Uterus (tissue), 4 donors: ENCODE data around the gene ANKK1. TPM values are rescaled to one million over a fixed set of nuclear protein-coding genes. Genes with fewer than 3 reads are reported as not detected.

Experiments used
- DNase-seq, 2 donors: peaks; one replicate each; pipeline ENCODE4 v3.0.0-alpha.2; 2019 to 2020
- H3K27ac ChIP-seq, 2 donors: fragments of 200-600 bp; sonication (generic); 1 replicate in 1 of 2; 2 replicates in 1 of 2; pipeline ENCODE4 v1.5.1; 2016 to 2018
- H3K27me3 ChIP-seq, 2 donors: fragments of 200-600 bp; sonication (generic); one replicate each; pipeline ENCODE4 v1.5.1; 2018 to 2019; ENCODE audit warnings: control low read depth in 1 of 2
- H3K36me3 ChIP-seq, 2 donors: fragments of 200-600 bp; sonication (generic); one replicate each; pipeline ENCODE4 v1.5.1; 2019; ENCODE audit warnings: control low read depth in 1 of 2
- H3K4me1 ChIP-seq, 2 donors: fragments of 200-600 bp; sonication (generic); one replicate each; pipeline ENCODE4 v1.5.1; 2018 to 2019; ENCODE audit warnings: control low read depth in 1 of 2
- H3K4me3 ChIP-seq, 2 donors: fragments of 200-600 bp; sonication (generic); 1 replicate in 1 of 2; 2 replicates in 1 of 2; pipeline ENCODE4 v1.5.1; 2018 to 2019; ENCODE audit warnings: mild to moderate bottlenecking in 1 of 2
- H3K9me3 ChIP-seq, 2 donors: fragments of 200-600 bp; sonication (generic); one replicate each; pipeline ENCODE4 v1.5.1; 2019; ENCODE audit warnings: control low read depth in 1 of 2
- POLR2A ChIP-seq, 2 donors: fragments of 450-650 bp; IDR thresholded peaks; one replicate each; pipeline ENCODE4 v1.6.1; 2016; ENCODE audit warnings: antibody characterized with exemption in 2 of 2, mild to moderate bottlenecking in 1 of 2, moderate library complexity in 1 of 2
- intact Hi-C: fragments of 100-400 bp; cut with DNase I; formaldehyde crosslinking; loops from one replicate; pipeline ENCODE4 v1.15.1; 2023; ENCODE audit warnings: low total_unique reads
- total RNA-seq, 4 donors: library from RNA; depleted of rRNA in 3 of 4; stranded (reverse); fragments of >200 nt in 3 of 4; gene quantifications; one replicate each; pipeline versions ENCODE4 v1.1.0 to v1.2.4, GENCODE V29; 2014 to 2023
- TF ChIP-seq, protein P1 (sequence below), 4 experiments: fragments of 200-600 bp in 2 of 4; fragments of 450-650 bp in 2 of 4; sonication (generic) in 2 of 4; IDR thresholded peaks; one replicate each; pipeline ENCODE4 v1.5.1; 2016 to 2019; ENCODE audit warnings: antibody characterized with exemption in 4 of 4, mild to moderate bottlenecking in 2 of 4, moderate library complexity in 1 of 4
- donor health status: DM: yes; HTN: yes; CAD: no.

ANKK1 gene
- total RNA-seq, 4 donors from 2014 or later = 0.41 to 1.0 TPM; not detected in 2

GRCh38 chr11:113345978-113346377 lies 41.6 kb upstream of the ANKK1 start:
- intact Hi-C loops = no loop called here
- DNase-seq = no peak

GRCh38 chr11:113349528-113349927 lies 38.1 kb upstream of the ANKK1 start:
- no peak for TF ChIP-seq POLR2A (IDR thresholded peaks at IDR 0.05)
- TF ChIP-seq, protein P1, sequence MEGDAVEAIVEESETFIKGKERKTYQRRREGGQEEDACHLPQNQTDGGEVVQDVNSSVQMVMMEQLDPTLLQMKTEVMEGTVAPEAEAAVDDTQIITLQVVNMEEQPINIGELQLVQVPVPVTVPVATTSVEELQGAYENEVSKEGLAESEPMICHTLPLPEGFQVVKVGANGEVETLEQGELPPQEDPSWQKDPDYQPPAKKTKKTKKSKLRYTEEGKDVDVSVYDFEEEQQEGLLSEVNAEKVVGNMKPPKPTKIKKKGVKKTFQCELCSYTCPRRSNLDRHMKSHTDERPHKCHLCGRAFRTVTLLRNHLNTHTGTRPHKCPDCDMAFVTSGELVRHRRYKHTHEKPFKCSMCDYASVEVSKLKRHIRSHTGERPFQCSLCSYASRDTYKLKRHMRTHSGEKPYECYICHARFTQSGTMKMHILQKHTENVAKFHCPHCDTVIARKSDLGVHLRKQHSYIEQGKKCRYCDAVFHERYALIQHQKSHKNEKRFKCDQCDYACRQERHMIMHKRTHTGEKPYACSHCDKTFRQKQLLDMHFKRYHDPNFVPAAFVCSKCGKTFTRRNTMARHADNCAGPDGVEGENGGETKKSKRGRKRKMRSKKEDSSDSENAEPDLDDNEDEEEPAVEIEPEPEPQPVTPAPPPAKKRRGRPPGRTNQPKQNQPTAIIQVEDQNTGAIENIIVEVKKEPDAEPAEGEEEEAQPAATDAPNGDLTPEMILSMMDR (IDR thresholded peaks at IDR 0.05) = no peak
- Histone ChIP-seq H3K27ac (no peak overlapping the region), H3K27me3 (no peaks in the 10 kb centered on the region), H3K4me3 (no peak overlapping the region), H3K9me3 (no peaks in the 10 kb centered on the region), H3K36me3 (no peaks in the 10 kb centered on the region), H3K4me1 (no peaks in the 10 kb centered on the region)
- no peak for DNase-seq
- intact Hi-C loops = no loop called here

More at GRCh38 chr11:113345978-113346377, 41.6 kb upstream of the ANKK1 start:
- Histone ChIP-seq H3K27ac (no peak overlapping the region), H3K36me3 (no peaks in the 10 kb centered on the region), H3K27me3 (no peaks in the 10 kb centered on the region), H3K4me1 (no peaks in the 10 kb centered on the region), H3K4me3 (no peak overlapping the region), H3K9me3 (no peaks in the 10 kb centered on the region)
- TF ChIP-seq, protein P1 (IDR thresholded peaks at IDR 0.05) = no peak
- no peak for TF ChIP-seq POLR2A (IDR thresholded peaks at IDR 0.05)

GRCh38 chr11:113350336-113351067 lies 37.1 kb upstream of the ANKK1 start:
- H3K4me1 ChIP-seq = no peaks in the 10 kb centered on the region
- H3K9me3 ChIP-seq = no peaks in the 10 kb centered on the region
- H3K36me3 ChIP-seq = no peaks in the 10 kb centered on the region
- TF ChIP-seq POLR2A (IDR thresholded peaks at IDR 0.05) = no peak
- TF ChIP-seq, protein P1 (IDR thresholded peaks at IDR 0.05) = no peak
- no peak overlapping the region for H3K4me3 ChIP-seq
- H3K27ac ChIP-seq = no peak overlapping the region
- DNase-seq = no peak
- H3K27me3 ChIP-seq = no peaks in the 10 kb centered on the region
- intact Hi-C loops = no loop called here

GRCh38 chr11:113351068-113351450 lies 36.5 kb upstream of the ANKK1 start:
- no peaks in the 10 kb centered on the region for H3K9me3 ChIP-seq
- no peak overlapping the region for H3K27ac ChIP-seq
- TF ChIP-seq POLR2A (IDR thresholded peaks at IDR 0.05) = no peak
- TF ChIP-seq, protein P1 (IDR thresholded peaks at IDR 0.05) = no peak
- no peaks in the 10 kb centered on the region for H3K27me3 ChIP-seq
- DNase-seq = no peak
- H3K4me1 ChIP-seq = no peaks in the 10 kb centered on the region
- no peak overlapping the region for H3K4me3 ChIP-seq
- intact Hi-C loops = no loop called here
- H3K36me3 ChIP-seq = no peaks in the 10 kb centered on the region

GRCh38 chr11:113351480-113351879 lies 36.1 kb upstream of the ANKK1 start:
- DNase-seq = no peak
- H3K4me1 ChIP-seq = no peaks in the 10 kb centered on the region
- intact Hi-C loops = no loop called here
- H3K36me3 ChIP-seq = no peaks in the 10 kb centered on the region
- no peak for TF ChIP-seq POLR2A (IDR thresholded peaks at IDR 0.05)
- TF ChIP-seq, protein P1 (IDR thresholded peaks at IDR 0.05) = no peak
- no peaks in the 10 kb centered on the region for H3K27me3 ChIP-seq
- H3K27ac ChIP-seq = no peak overlapping the region
- H3K9me3 ChIP-seq = no peaks in the 10 kb centered on the region
- H3K4me3 ChIP-seq = no peak overlapping the region
